ENCODE results near the gene FAM13A. TPM values are rescaled to one million over a fixed set of nuclear protein-coding genes. Genes with fewer than 3 reads are reported as not detected.

FAM13A gene
- polyA plus RNA-seq, 1 of the 3 experiments (the other 2 are of a cell fraction), result 0.67 TPM

DNA sequence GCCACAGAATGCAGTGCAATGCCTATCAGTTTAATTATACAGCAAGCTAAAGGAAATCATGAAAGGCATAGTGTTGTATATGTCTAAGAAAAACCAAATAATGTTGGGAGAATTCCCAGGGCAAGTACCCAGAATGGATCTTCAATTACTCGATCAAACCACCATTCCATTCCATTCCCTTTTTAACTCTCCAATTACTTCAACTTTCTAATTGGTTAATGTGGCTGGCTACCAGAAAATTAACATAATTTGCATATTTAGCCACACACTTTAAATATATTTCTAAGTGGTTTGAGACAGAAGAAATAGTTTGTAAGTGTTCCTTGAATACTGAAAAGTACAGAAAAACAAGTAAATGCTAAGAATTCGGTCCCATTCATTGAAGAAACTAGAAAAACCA is 247.9 kb downstream of the FAM13A start:
- DNase-seq, result no peak
- Histone ChIP-seq H3K9me2 (no peaks in the 10 kb centered on the region), H3K4me3 (ENCODE audit: low read depth in 2 of 2, low read length in 1 of 2) (no peak overlapping the region), H3F3A (replicated peaks; ENCODE audit: insufficient read depth) (no peaks in the 10 kb centered on the region), H3K27ac (ENCODE audit: low read depth in 2 of 2, low read length in 1 of 2) (no peak overlapping the region), H3K27me3 (ENCODE audit: insufficient read depth) (no peaks in the 10 kb centered on the region), H3K36me3 (replicated peaks in 1 of 2; ENCODE audit: control insufficient read depth in 1 of 2, insufficient read depth in 2 of 2, low read length in 1 of 2) (no peaks in the 10 kb centered on the region), H3K79me2 (ENCODE audit: insufficient read depth) (no peaks in the 10 kb centered on the region), H3K9me3 (no peaks in the 10 kb centered on the region), H3K4me1 (ENCODE audit: control insufficient read depth in 1 of 2, insufficient read depth in 2 of 2, low read depth in 1 of 2, low read length in 1 of 2) (peaks cover 3 to 4% of the 10 kb centered on the region in 2 experiments; a peak in 3 of 4 replicates), H4K20me1 (ENCODE audit: insufficient read depth) (no peaks in the 10 kb centered on the region), H3K9ac (no peak overlapping the region), H2AFZ (ENCODE audit: low read depth) (no peak overlapping the region), H3K4me2 (no peak overlapping the region)
- ChIA-PET CTCF (interaction anchor here (1.4 to 2.9 kb wide), 2 partner anchors 10 to 214 kb away, joined by 5 to 16 read pairs; no protein-coding TSS in a partner anchor), POLR2A (no interaction called here)
- 86% methylated on average over 2 of the region's 2 CpGs for WGBS (ENCODE audit: low lambda C conversion rate)
- TF ChIP-seq, protein P1, sequence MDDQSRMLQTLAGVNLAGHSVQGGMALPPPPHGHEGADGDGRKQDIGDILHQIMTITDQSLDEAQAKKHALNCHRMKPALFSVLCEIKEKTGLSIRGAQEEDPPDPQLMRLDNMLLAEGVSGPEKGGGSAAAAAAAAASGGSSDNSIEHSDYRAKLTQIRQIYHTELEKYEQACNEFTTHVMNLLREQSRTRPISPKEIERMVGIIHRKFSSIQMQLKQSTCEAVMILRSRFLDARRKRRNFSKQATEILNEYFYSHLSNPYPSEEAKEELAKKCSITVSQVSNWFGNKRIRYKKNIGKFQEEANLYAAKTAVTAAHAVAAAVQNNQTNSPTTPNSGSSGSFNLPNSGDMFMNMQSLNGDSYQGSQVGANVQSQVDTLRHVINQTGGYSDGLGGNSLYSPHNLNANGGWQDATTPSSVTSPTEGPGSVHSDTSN (IDR thresholded peaks at IDR 0.05), result no peak
- no peak for TF ChIP-seq GABPA (IDR thresholded peaks at IDR 0.05; ENCODE audit: low read depth)
- no peak for TF ChIP-seq ELF1 (IDR thresholded peaks at IDR 0.05)
- TF ChIP-seq RFX5 (IDR thresholded peaks at IDR 0.05; ENCODE audit: low read length), result no peak
- TF ChIP-seq RCOR1 (IDR thresholded peaks at IDR 0.05; ENCODE audit: low read length), result no peak
- TF ChIP-seq, protein P2, sequence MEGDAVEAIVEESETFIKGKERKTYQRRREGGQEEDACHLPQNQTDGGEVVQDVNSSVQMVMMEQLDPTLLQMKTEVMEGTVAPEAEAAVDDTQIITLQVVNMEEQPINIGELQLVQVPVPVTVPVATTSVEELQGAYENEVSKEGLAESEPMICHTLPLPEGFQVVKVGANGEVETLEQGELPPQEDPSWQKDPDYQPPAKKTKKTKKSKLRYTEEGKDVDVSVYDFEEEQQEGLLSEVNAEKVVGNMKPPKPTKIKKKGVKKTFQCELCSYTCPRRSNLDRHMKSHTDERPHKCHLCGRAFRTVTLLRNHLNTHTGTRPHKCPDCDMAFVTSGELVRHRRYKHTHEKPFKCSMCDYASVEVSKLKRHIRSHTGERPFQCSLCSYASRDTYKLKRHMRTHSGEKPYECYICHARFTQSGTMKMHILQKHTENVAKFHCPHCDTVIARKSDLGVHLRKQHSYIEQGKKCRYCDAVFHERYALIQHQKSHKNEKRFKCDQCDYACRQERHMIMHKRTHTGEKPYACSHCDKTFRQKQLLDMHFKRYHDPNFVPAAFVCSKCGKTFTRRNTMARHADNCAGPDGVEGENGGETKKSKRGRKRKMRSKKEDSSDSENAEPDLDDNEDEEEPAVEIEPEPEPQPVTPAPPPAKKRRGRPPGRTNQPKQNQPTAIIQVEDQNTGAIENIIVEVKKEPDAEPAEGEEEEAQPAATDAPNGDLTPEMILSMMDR (IDR thresholded peaks at IDR 0.05), result no peak
- no peak for TF ChIP-seq FOXM1 (IDR thresholded peaks at IDR 0.05; ENCODE audit: low read depth)
- no peak for TF ChIP-seq RAD21 (IDR thresholded peaks at IDR 0.05; ENCODE audit: low read length)
- TF ChIP-seq, protein P3, sequence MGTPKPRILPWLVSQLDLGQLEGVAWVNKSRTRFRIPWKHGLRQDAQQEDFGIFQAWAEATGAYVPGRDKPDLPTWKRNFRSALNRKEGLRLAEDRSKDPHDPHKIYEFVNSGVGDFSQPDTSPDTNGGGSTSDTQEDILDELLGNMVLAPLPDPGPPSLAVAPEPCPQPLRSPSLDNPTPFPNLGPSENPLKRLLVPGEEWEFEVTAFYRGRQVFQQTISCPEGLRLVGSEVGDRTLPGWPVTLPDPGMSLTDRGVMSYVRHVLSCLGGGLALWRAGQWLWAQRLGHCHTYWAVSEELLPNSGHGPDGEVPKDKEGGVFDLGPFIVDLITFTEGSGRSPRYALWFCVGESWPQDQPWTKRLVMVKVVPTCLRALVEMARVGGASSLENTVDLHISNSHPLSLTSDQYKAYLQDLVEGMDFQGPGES (IDR thresholded peaks at IDR 0.05; ENCODE audit: low read depth, low read length), result no peak
- no peak for TF ChIP-seq TCF12 (IDR thresholded peaks at IDR 0.05)
- TF ChIP-seq TAF1 (IDR thresholded peaks at IDR 0.05; ENCODE audit: borderline replicate concordance, low read depth, low read length), result no peak
- TF ChIP-seq EP300 (IDR thresholded peaks at IDR 0.05; ENCODE audit: borderline replicate concordance in 1 of 2, low read depth in 1 of 2, low read length in 1 of 2), result no peak
- no peak for TF ChIP-seq POLR2AphosphoS5 (IDR thresholded peaks at IDR 0.05; ENCODE audit: low read depth, low read length)
- TF ChIP-seq SMC3 (IDR thresholded peaks at IDR 0.05; ENCODE audit: low read depth, low read length), result no peak
- TF ChIP-seq CHD2 (IDR thresholded peaks at IDR 0.05; ENCODE audit: low read length, partially characterized antibody), result no peak

DNA sequence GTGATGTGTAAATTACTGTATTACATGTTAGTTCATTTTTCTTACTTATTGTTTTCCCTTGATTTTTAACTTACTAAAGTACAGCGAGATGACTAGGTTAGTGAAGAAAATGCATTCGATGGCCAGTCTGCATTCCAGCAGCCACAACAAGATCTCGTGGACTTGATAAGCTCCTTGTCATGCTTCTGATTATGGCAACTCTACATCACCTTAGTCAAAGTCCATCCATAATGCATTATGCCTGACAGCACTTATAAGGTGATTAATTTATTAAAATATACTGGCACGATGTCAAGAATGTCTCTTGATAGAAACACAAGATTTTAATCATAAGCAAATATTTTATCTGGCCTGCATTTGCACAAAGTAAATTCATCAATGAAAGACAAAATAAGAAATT is 249.5 kb downstream of the FAM13A start:
- Histone ChIP-seq H3K4me1 (ENCODE audit: control insufficient read depth in 1 of 2, insufficient read depth in 2 of 2, low read depth in 1 of 2, low read length in 1 of 2) (peaks cover 3 to 4% of the 10 kb centered on the region in 2 experiments; a peak in 3 of 4 replicates), H4K20me1 (ENCODE audit: insufficient read depth) (no peaks in the 10 kb centered on the region), H3F3A (replicated peaks; ENCODE audit: insufficient read depth) (no peaks in the 10 kb centered on the region), H3K9me2 (no peaks in the 10 kb centered on the region), H3K9ac (no peak overlapping the region), H3K79me2 (ENCODE audit: insufficient read depth) (no peaks in the 10 kb centered on the region), H3K27me3 (ENCODE audit: insufficient read depth) (no peaks in the 10 kb centered on the region), H3K27ac (ENCODE audit: low read depth in 2 of 2, low read length in 1 of 2) (peak overlapping the region in 1 of 2 experiments; percentile 43; a peak in 1 of 4 replicates), H3K4me3 (ENCODE audit: low read depth in 2 of 2, low read length in 1 of 2) (no peak overlapping the region), H3K9me3 (no peaks in the 10 kb centered on the region), H3K4me2 (no peak overlapping the region), H2AFZ (ENCODE audit: low read depth) (no peak overlapping the region), H3K36me3 (replicated peaks in 1 of 2; ENCODE audit: control insufficient read depth in 1 of 2, insufficient read depth in 2 of 2, low read length in 1 of 2) (no peaks in the 10 kb centered on the region)
- ChIA-PET CTCF (interaction anchor here (1.1 to 2.9 kb wide), 4 partner anchors 11 to 101 kb away, joined by 3 to 16 read pairs (median 4); no protein-coding TSS in a partner anchor), POLR2A (no interaction called here)
- DNase-seq, result no peak
- WGBS (ENCODE audit: low lambda C conversion rate), result 18% methylated on average over 4 of the region's 4 CpGs
- TF ChIP-seq EP300 (IDR thresholded peaks at IDR 0.05; ENCODE audit: borderline replicate concordance in 1 of 2, low read depth in 1 of 2, low read length in 1 of 2) (peak in 1 of 2 experiments; percentile 57; a peak in 1 of 4 replicates), FOSL2 (IDR thresholded peaks at IDR 0.05; ENCODE audit: borderline replicate concordance, low read depth) (peak; percentile 19; the same call in 1 of the 2 replicates), POLR2AphosphoS5 (IDR thresholded peaks at IDR 0.05; ENCODE audit: low read depth, low read length) (peak; percentile 27; the same call in 1 of the 2 replicates), MXI1 (IDR thresholded peaks at IDR 0.05; ENCODE audit: low read depth, low read length) (no peak), TEAD4 (IDR thresholded peaks at IDR 0.05; ENCODE audit: borderline replicate concordance, insufficient read depth) (peak; percentile 43; the same call in 1 of the 2 replicates), MEF2A (IDR thresholded peaks at IDR 0.05; ENCODE audit: borderline replicate concordance, low read depth) (0 out of 2 replicates have a peak, but pooled peaks have one; percentile 25), FOXM1 (IDR thresholded peaks at IDR 0.05; ENCODE audit: low read depth) (no peak), SIN3A (IDR thresholded peaks at IDR 0.05; ENCODE audit: borderline replicate concordance, low read depth, low read length) (0 out of 2 replicates have a peak, but pooled peaks have one; percentile 32), JUND (IDR thresholded peaks at IDR 0.05) (peak; percentile 63)
- TF ChIP-seq, protein P2 (IDR thresholded peaks at IDR 0.05), result no peak
- TF ChIP-seq, protein P1 (IDR thresholded peaks at IDR 0.05), result peak; percentile 88
